HL-60/S4 (cell line): Measurements from ENCODE around the gene NIPAL1.

ENCODE experiments used
- in situ Hi-C: fragments of 300-500 bp; cut with MboI; formaldehyde crosslinking; loops from 2 replicates; pipeline ENCODE4 v1.14.3; 2022; ENCODE audit warnings: low sequenced_read_pairs

NIPAL1 gene

GRCh38 chr4:48025005-48025404 lies 8.4 kb downstream of the NIPAL1 start:
- in situ Hi-C loops = no loop called here

GRCh38 chr4:48027653-48028052 lies 11.1 kb downstream of the NIPAL1 start:
- in situ Hi-C loops = no loop called here

DNA sequence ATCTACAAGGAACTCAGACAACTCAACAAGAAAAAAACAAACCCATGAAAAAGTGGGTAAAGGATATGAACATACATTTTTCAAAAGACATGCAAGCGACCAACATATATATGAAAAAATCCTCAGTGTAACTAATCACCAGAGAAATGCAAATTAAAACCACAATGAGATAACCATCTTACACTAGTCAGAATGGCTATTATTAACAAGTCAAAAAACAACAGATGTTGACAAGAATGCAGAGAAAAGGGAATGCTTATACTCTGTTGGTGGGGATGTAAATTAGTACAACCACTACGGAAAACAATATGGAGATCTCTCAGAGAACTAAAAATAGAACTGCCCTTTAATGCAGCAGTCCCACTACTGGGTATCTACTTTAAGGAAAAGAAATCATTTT lies 12.1 kb downstream of the NIPAL1 start:
- in situ Hi-C loops = no loop called here

DNA sequence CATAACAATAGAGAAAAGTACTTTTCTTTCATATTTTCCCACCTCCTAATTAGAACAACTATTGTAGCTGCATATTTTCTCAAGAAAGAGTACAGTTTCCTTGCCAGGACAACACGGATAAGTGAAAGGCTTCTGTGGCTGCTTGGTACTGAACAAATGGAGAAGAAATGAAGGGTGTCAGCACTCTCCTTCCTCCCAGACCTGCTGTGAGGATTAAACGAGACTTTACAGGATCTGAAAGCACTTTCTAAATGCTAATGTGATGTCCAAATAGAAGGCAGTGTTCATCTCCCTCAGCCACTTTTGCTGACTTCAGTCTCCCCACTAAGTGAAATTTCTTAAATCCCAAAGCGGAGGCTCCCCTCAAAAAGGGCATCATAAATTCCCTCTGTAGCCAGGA lies 13.9 kb downstream of the NIPAL1 start:
- in situ Hi-C loops = no loop called here

- in situ Hi-C loops = no loop called here
Observed at GRCh38 chr4:48031802-48032525, 15.4 kb downstream of the NIPAL1 start.

- in situ Hi-C loops = no loop called here
Observed at GRCh38 chr4:48032721-48033120, 16.1 kb downstream of the NIPAL1 start.

DNA sequence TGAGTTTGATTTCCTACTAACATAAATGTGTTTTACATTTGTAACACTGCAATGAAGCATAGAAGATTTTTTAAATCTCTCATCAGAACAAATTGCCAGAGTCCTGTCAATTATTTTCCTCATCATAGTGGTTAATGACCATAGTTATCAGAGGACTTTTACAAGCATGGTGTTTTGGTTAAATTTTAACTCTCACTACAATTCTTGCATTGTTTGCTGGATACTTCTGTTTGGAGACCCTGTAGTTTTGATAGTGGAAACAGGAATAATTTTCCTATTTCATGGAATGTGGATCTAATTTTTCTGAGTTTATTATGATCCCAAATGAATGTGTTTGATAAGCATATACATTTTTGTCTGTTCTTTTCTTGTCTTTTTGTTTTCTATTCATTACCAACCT lies 16.8 kb downstream of the NIPAL1 start:
- in situ Hi-C loops = no loop called here

GRCh38 chr4:48033825-48034413 lies 17.3 kb downstream of the NIPAL1 start:
- in situ Hi-C loops = no loop called here

DNA sequence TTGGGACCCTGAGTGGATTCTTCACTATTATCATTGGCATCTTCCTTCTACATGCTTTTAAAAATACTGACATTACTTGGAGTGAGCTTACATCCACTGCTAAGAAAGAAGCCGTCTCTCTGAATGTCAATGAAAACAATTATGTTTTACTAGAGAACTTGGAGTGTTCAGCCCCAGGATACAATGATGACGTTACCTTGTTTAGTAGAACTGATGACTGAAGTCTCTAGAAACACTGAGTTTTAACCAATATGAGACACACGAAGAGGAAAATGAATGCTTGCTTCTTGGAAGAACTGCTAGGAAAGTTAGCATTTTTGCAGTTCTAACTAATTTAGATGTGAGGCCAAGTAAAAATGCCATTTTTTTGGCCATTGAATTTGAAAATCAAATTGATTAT lies 19.4 kb downstream of the NIPAL1 start:
- in situ Hi-C loops = no loop called here

- in situ Hi-C loops = no loop called here
Observed at GRCh38 chr4:48037117-48037462, 20.5 kb downstream of the NIPAL1 start.

GRCh38 chr4:48038666-48039065 lies 22.1 kb downstream of the NIPAL1 start:
- in situ Hi-C loops = no loop called here

- in situ Hi-C loops = no loop called here
Observed at GRCh38 chr4:48039561-48039960, 23.0 kb downstream of the NIPAL1 start.

DNA sequence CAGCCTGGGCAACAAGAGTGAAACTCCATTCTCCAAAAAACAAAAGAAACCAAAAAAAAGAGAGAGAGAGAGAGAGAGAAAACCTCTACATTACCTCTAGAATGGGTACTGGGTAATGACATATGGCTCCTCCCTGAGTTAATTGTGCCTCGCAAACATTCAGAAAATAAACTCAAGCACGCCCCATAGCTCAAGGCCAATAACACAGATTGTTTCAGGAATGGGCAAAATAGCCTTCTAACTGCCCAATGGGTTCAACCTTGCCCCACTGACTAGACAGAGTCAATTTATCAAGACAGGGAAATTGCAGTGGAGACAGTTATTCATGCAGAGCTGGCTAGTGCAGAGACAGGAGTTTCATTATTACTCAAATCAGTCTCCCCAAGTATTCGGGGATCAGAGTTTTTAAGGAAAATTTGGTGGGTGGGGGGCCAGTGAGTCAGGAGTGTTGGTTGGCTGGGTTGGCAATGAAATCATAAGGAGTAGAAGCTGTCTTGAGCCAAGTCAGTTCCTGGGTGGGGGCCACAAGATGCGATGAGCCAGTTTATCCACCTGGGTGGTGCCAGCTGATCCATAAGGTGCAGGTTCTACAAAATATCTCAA lies 25.1 kb downstream of the NIPAL1 start:
- in situ Hi-C loops = no loop called here

DNA sequence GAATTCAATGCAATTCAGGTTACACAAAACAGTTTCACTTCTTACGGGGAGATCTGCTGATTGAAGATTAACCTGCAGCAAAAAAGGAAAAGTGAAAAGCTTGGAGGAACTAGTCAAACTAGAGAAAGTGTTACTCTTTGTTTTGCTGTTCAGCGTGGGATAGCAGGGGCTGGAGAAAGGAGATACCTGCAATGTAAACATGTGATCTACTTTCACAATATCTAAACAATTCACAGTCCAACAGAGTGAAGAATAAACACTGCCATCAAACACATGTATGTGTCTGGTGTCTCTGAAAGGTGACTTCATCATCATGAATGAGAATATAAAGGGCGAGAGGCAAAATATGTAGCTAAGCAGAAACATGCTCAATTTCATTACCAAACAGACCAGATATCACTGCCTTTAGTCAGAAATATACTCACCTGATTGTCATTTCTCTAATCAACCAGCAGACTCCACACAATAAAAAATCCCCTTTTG lies 26.4 kb downstream of the NIPAL1 start:
- in situ Hi-C loops = no loop called here

DNA sequence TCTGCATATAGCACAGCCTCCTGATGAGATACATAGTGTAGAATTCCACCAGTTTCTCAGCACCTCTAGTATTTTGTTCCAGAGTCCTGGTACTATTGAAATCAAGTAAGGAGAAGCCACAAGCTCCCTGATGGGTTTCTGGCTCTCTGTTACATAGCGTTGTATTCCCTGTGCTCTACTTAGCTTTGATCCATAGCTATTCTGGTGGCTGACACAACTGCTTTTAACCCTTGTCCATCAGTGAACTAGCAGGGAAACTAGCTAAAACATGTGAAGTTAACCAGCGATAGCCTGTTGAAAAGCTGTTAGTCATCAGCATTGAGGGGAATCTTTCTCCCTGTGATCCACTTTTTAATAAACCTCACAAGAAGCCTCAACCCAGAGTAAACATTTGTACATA lies 26.9 kb downstream of the NIPAL1 start:
- in situ Hi-C loops = no loop called here

GRCh38 chr4:48044298-48044697 lies 27.7 kb downstream of the NIPAL1 start:
- in situ Hi-C loops = no loop called here

DNA sequence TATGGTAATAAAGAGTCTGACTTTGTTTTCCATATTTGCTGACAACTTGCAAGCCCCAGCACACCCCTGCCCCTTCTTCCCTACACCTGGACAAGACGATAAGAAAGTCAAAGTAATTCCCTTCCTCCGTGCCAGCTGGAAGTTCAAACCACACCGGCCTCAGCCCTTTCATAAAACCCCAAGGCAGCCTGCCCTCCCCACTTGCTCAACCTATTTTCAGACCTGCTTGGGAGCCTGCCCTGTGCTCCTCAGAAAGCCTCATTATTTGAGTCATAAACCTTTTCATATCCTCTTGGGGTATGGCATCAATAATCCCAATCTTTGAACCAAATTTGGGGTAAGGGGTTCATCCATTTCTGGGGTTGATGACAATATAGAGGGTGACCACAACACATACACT lies 29.5 kb downstream of the NIPAL1 start:
- in situ Hi-C loops = no loop called here

DNA sequence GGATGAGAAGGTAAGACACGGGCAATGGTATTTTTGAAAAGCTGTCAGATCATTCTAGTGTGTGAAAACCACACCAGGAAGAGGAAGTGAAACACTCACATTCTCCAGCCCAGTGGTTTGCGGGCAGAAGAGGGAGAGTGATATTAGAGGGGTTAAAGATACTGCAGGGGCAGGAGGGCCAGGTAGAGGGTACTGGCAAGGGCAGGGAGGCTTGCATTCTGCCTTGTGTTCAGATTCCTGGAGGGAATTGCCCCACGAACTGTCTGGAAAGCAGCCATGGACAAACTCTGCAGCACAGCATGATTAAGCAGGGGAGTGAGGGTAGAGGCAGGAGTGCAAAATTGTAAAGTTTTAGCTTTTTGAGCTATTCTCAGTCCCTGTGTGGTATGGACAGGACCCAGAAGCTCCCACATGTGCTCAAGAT lies 30.9 kb downstream of the NIPAL1 start:
- in situ Hi-C loops = no loop called here

DNA sequence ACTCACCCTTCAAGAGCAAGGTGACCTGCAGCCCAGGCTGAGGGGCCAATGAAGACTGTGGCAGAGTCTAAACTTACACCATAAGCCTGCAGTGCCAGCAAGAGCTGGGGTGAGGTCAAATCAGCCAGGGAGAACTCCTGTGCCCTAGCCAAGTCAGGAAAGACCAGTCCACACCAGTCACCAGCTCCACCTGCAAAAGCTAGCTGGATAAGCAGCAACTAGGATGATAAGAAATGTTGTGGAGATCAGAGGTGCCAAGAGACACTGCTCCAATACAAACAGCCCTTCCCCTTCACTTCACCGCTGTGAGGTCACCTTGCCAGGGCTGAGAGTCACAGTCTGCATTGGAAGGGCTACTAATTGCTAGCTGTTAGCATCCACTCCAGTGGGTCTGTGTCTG lies 31.3 kb downstream of the NIPAL1 start:
- in situ Hi-C loops = no loop called here

DNA sequence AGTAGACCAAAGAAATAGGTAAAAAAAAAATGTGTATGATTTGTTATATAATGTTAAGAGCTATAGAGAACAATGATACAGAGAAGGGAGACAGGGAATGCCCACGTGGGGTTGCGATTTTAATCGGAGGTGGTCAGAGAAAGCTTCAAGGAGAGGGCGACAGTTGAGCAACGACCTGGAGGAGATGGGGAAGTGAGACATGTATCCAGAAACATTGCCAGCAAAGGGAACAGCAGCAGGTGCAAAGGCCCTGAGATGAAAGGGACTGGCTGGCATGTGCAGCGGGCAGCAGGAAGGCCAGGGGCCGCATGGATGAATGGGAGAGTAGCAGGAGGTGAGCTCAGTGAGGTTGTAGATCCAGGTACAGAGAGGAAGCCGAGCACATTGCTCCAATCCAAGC lies 32.9 kb downstream of the NIPAL1 start:
- in situ Hi-C loops = no loop called here

DNA sequence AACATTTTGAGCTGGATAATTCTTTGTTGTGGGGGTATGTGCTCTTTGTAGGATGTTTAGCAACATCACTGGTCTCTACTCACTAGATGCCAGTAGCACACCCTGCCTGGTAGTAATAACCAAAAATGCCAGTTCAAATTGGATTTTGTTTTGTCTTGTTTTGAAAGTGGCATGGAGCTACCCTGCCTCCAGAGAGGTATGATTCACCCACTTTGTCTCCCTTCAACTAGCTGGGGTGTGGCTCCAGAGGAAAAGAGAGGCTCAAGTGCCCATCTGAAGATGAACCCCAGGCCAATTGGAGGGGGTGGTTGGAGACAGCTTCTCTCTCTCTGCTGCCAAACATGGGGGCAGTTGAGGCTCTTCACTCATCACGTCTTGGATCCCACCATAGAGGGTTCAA lies 34.5 kb downstream of the NIPAL1 start:
- in situ Hi-C loops = no loop called here
